Activated T-helper 1 cell treated with anti-CD3 and anti-CD28 coated beads, Interleukin-12 subunit alpha, Interleukin-12 subunit beta, Interleukin-2, Interleukin-4 antibody, amounts not matched to agents 30 ng/mL and 10 ng/mL and 1 ng/mL, durations not matched to agents 14 hours and 24 hours and 36 hours (primary cell): ENCODE results near the gene HERC6. TPM values are rescaled to one million over a fixed set of nuclear protein-coding genes. Genes with fewer than 3 reads are reported as not detected.
"Not testable (repeated sequence)": the region's sequence is repeated elsewhere in the genome, so short reads cannot be mapped to it uniquely, and the experiment has no call there.

ENCODE experiments used
- DNase-seq: peaks from one replicate; pipeline ENCODE4 v3.0.0; 2021; ENCODE audit warnings: low spot score
- H3K27ac Mint-ChIP-seq: one replicate; pipeline ENCODE4 v1.8.0; 2021; ENCODE audit warnings: mild to moderate bottlenecking, mixed read lengths
- H3K27me3 Mint-ChIP-seq: one replicate; pipeline ENCODE4 v1.8.0; 2022; ENCODE audit warnings: mild to moderate bottlenecking, moderate library complexity, mixed read lengths; ENCODE audit not compliant: insufficient read depth
- H3K36me3 Mint-ChIP-seq: one replicate; pipeline ENCODE4 v1.8.0; 2021; ENCODE audit warnings: low read depth, mixed read lengths
- H3K4me1 Mint-ChIP-seq: one replicate; pipeline ENCODE4 v1.8.0; 2021; ENCODE audit warnings: low read depth, mixed read lengths
- H3K4me3 Mint-ChIP-seq: one replicate; pipeline ENCODE4 v1.8.0; 2021; ENCODE audit warnings: mild to moderate bottlenecking, moderate library complexity, mixed read lengths
- H3K9me3 Mint-ChIP-seq: one replicate; pipeline ENCODE4 v1.8.0; 2021; ENCODE audit warnings: mixed read lengths
- intact Hi-C: fragments of 100-400 bp; cut with micrococcal nuclease; formaldehyde crosslinking; loops from one replicate; pipeline ENCODE4 v1.15.1; 2024
- total RNA-seq: library from RNA; stranded (reverse); gene quantifications from 2 replicates; pipeline ENCODE4 v1.2.3, GENCODE V29; 2022

Gene HERC6
- 6.0 and 9.1 TPM in 2 replicates for total RNA-seq

GRCh38 chr4:88378691-88379559, at the start of gene HERC6:
TSS of gene HERC6 (plus strand) at chr4:88378852. CDS start at chr4:88378922, 70 bp downstream.
- Mint-ChIP-seq H3K27ac (peak within 1 kb of the TSS; percentile 81), H3K4me3 (peak within 1 kb of the TSS; percentile 89), H3K9me3 (peaks cover 7% of the 10 kb centered on the region), H3K4me1 (peaks cover 47% of the 10 kb centered on the region), H3K27me3 (no peaks in the 10 kb centered on the region), H3K36me3 (peaks cover 11% of the 10 kb centered on the region)
- intact Hi-C loops, result loop anchor here (2.0 to 5.0 kb wide), 2 partner anchors 160 to 1442 kb away; partner anchors contain the start of gene AFF1
- DNase-seq, result peak; percentile 80

- peaks cover 13% of the 10 kb centered on the region for H3K4me1 Mint-ChIP-seq
- H3K36me3 Mint-ChIP-seq, result peaks cover 5% of the 10 kb centered on the region
- intact Hi-C loops, result no loop called here
- peak overlapping the region; percentile 45 for H3K27ac Mint-ChIP-seq
- no peaks in the 10 kb centered on the region for H3K9me3 Mint-ChIP-seq
- H3K4me3 Mint-ChIP-seq, result no peak overlapping the region
- peaks cover 4% of the 10 kb centered on the region for H3K27me3 Mint-ChIP-seq
- DNase-seq, result no peak
These were observed 44.8 kb upstream of the HERC6 start for GRCh38 chr4:88333741-88334405.

GRCh38 chr4:88335092-88335665, 43.5 kb upstream of the HERC6 start:
- H3K36me3 Mint-ChIP-seq, result peaks cover 5% of the 10 kb centered on the region
- no peak overlapping the region for H3K4me3 Mint-ChIP-seq
- peaks cover 13% of the 10 kb centered on the region for H3K4me1 Mint-ChIP-seq
- no peak for DNase-seq
- intact Hi-C loops, result no loop called here
- H3K9me3 Mint-ChIP-seq, result no peaks in the 10 kb centered on the region
- H3K27ac Mint-ChIP-seq, result no peak overlapping the region
- peaks cover 4% of the 10 kb centered on the region for H3K27me3 Mint-ChIP-seq

- no peak overlapping the region for H3K4me3 Mint-ChIP-seq
- H3K36me3 Mint-ChIP-seq, result no peaks in the 10 kb centered on the region
- H3K4me1 Mint-ChIP-seq, result no peaks in the 10 kb centered on the region
- H3K9me3 Mint-ChIP-seq, result no peaks in the 10 kb centered on the region
- DNase-seq, result no peak
- intact Hi-C loops, result no loop called here
- H3K27ac Mint-ChIP-seq, result no peak overlapping the region
- H3K27me3 Mint-ChIP-seq, result no peaks in the 10 kb centered on the region
These were observed 37.1 kb upstream of the HERC6 start for GRCh38 chr4:88341227-88342192.

- H3K4me3 Mint-ChIP-seq, H3K27ac Mint-ChIP-seq, DNase-seq, H3K27me3 Mint-ChIP-seq, H3K9me3 Mint-ChIP-seq, H3K4me1 Mint-ChIP-seq, intact Hi-C loops, H3K36me3 Mint-ChIP-seq: not testable (repeated sequence)
These were observed 31.8 kb upstream of the HERC6 start for GRCh38 chr4:88346902-88347301.

- H3K36me3 Mint-ChIP-seq, H3K4me3 Mint-ChIP-seq, DNase-seq, intact Hi-C loops, H3K4me1 Mint-ChIP-seq, H3K27ac Mint-ChIP-seq, H3K27me3 Mint-ChIP-seq: not testable (repeated sequence)
- H3K9me3 Mint-ChIP-seq, result peaks cover 20% of the 10 kb centered on the region
These were observed 29.9 kb upstream of the HERC6 start for GRCh38 chr4:88348761-88349160.

GRCh38 chr4:88350786-88351185, 27.9 kb upstream of the HERC6 start:
- peaks cover 20% of the 10 kb centered on the region for H3K9me3 Mint-ChIP-seq
- H3K4me1 Mint-ChIP-seq, result no peaks in the 10 kb centered on the region
- intact Hi-C loops, result no loop called here
- peaks cover 3% of the 10 kb centered on the region for H3K36me3 Mint-ChIP-seq
- no peak overlapping the region for H3K27ac Mint-ChIP-seq
- DNase-seq, result no peak
- no peaks in the 10 kb centered on the region for H3K27me3 Mint-ChIP-seq
- no peak overlapping the region for H3K4me3 Mint-ChIP-seq

GRCh38 chr4:88352062-88352740, 26.5 kb upstream of the HERC6 start:
- no peak for DNase-seq
- Mint-ChIP-seq H3K4me3 (no peak overlapping the region), H3K36me3 (peaks cover 3% of the 10 kb centered on the region), H3K27me3 (no peaks in the 10 kb centered on the region), H3K27ac (no peak overlapping the region), H3K9me3 (peaks cover 20% of the 10 kb centered on the region), H3K4me1 (no peaks in the 10 kb centered on the region)
- intact Hi-C loops, result no loop called here

- Mint-ChIP-seq H3K36me3 (peaks cover 3% of the 10 kb centered on the region), H3K4me3 (no peak overlapping the region), H3K27ac (no peak overlapping the region), H3K9me3 (peaks cover 20% of the 10 kb centered on the region), H3K27me3 (no peaks in the 10 kb centered on the region), H3K4me1 (no peaks in the 10 kb centered on the region)
- DNase-seq, result no peak
- intact Hi-C loops, result no loop called here
These were observed 25.3 kb upstream of the HERC6 start for GRCh38 chr4:88353324-88353723.

GRCh38 chr4:88356771-88357170, 21.9 kb upstream of the HERC6 start:
- Mint-ChIP-seq H3K4me1 (no peaks in the 10 kb centered on the region), H3K9me3 (peaks cover 17% of the 10 kb centered on the region), H3K27me3 (no peaks in the 10 kb centered on the region), H3K36me3 (peaks cover 3% of the 10 kb centered on the region), H3K27ac (no peak overlapping the region), H3K4me3 (no peak overlapping the region)
- no peak for DNase-seq
- intact Hi-C loops, result no loop called here

GRCh38 chr4:88357262-88357661, 21.4 kb upstream of the HERC6 start:
- peaks cover 13% of the 10 kb centered on the region for H3K9me3 Mint-ChIP-seq
- DNase-seq, result no peak
- H3K4me3 Mint-ChIP-seq, result no peak overlapping the region
- no peaks in the 10 kb centered on the region for H3K27me3 Mint-ChIP-seq
- H3K36me3 Mint-ChIP-seq, result no peaks in the 10 kb centered on the region
- H3K4me1 Mint-ChIP-seq, result no peaks in the 10 kb centered on the region
- intact Hi-C loops, result no loop called here
- no peak overlapping the region for H3K27ac Mint-ChIP-seq

- Mint-ChIP-seq H3K27me3 (peaks cover 3% of the 10 kb centered on the region), H3K4me1 (no peaks in the 10 kb centered on the region), H3K9me3 (peaks cover 13% of the 10 kb centered on the region), H3K36me3 (no peaks in the 10 kb centered on the region), H3K27ac (no peak overlapping the region), H3K4me3 (no peak overlapping the region)
- intact Hi-C loops, result no loop called here
- no peak for DNase-seq
These were observed 19.1 kb upstream of the HERC6 start for GRCh38 chr4:88359558-88359957.
